ENCODE results near the gene DCC. TPM values are rescaled to one million over a fixed set of nuclear protein-coding genes. Genes with fewer than 3 reads are reported as not detected.

DCC gene
- total RNA-seq, 1 experiment from 2014 or later: 0.72 TPM

GRCh38 chr18:52333860-52334259 lies 6.1 kb upstream of the DCC start:
- DNase-seq (ENCODE audit: low spot score) (no peak), ATAC-seq (no peak)
- CTCF ChIA-PET: no interaction called here
- Mint-ChIP-seq H3K9me3 (peaks cover 20% of the 10 kb centered on the region), H3K36me3 (no peaks in the 10 kb centered on the region), H3K27ac (no peak overlapping the region), H3K27me3 (ENCODE audit: low read depth) (peaks cover 3% of the 10 kb centered on the region; the same call in 1 of the 2 replicates), H3K4me3 (no peak overlapping the region), H3K4me1 (peaks cover 3% of the 10 kb centered on the region; the same call in 1 of the 2 replicates)
- TF ChIP-seq FOXJ3 (CRISPR knock-in tag; IDR thresholded peaks at IDR 0.05; ENCODE audit: borderline replicate concordance) (no peak), IRF1 (CRISPR knock-in tag; IDR thresholded peaks at IDR 0.05) (no peak), CDX4 (CRISPR knock-in tag; IDR thresholded peaks at IDR 0.05; ENCODE audit: borderline replicate concordance) (no peak), NR2C2 (CRISPR knock-in tag; IDR thresholded peaks at IDR 0.05) (no peak), ZNF232 (CRISPR knock-in tag; IDR thresholded peaks at IDR 0.05) (no peak), ZNF425 (CRISPR knock-in tag; conservative IDR thresholded peaks at IDR 0.05) (no peak), CTCF (IDR thresholded peaks at IDR 0.05) (no peak), ZBTB21 (CRISPR knock-in tag; IDR thresholded peaks at IDR 0.05; ENCODE audit: borderline replicate concordance) (no peak)
- POLR2A ChIA-PET: no interaction called here

GRCh38 chr18:52334307-52334706 lies 5.7 kb upstream of the DCC start:
- Mint-ChIP-seq H3K27me3 (ENCODE audit: low read depth) (peaks cover 3% of the 10 kb centered on the region; the same call in 1 of the 2 replicates), H3K4me3 (no peak overlapping the region), H3K27ac (no peak overlapping the region), H3K9me3 (peaks cover 20% of the 10 kb centered on the region), H3K4me1 (peaks cover 6% of the 10 kb centered on the region), H3K36me3 (no peaks in the 10 kb centered on the region)
- DNase-seq (ENCODE audit: low spot score) (no peak), ATAC-seq (no peak)
- ChIA-PET CTCF (interaction anchor here (0.6 kb wide), 1 partner anchor 730 kb away, joined by 3 read pairs; no protein-coding TSS in a partner anchor), POLR2A (no interaction called here)
- TF ChIP-seq AFF4 (CRISPR knock-in tag; IDR thresholded peaks at IDR 0.05; ENCODE audit: borderline replicate concordance) (no peak), NR3C1 (CRISPR knock-in tag; conservative IDR thresholded peaks at IDR 0.05; ENCODE audit: low read depth) (no peak), ZSCAN18 (CRISPR knock-in tag; IDR thresholded peaks at IDR 0.05) (no peak), ZNF423 (CRISPR knock-in tag; IDR thresholded peaks at IDR 0.05) (no peak), ZNF138 (CRISPR knock-in tag; conservative IDR thresholded peaks at IDR 0.05) (no peak), HMGA2 (CRISPR knock-in tag; IDR thresholded peaks at IDR 0.05) (no peak), ERG (CRISPR knock-in tag; IDR thresholded peaks at IDR 0.05) (no peak), RELA (CRISPR knock-in tag; IDR thresholded peaks at IDR 0.05; ENCODE audit: borderline replicate concordance) (no peak), JUN (CRISPR knock-in tag; IDR thresholded peaks at IDR 0.05) (no peak), SP1 (CRISPR knock-in tag; conservative IDR thresholded peaks at IDR 0.05) (no peak), PRDM15 (CRISPR knock-in tag; IDR thresholded peaks at IDR 0.05) (no peak), CBFB (CRISPR knock-in tag; IDR thresholded peaks at IDR 0.05; ENCODE audit: low read depth) (no peak)
